Neural cell (in vitro differentiated cells): Measurements from ENCODE around the gene HS3ST3A1. TPM values are rescaled to one million over a fixed set of nuclear protein-coding genes. Genes with fewer than 3 reads are reported as not detected.

Source experiments
- H2AFZ ChIP-seq: fragments of 200-600, 300-800 bp; sonication (generic), shearing (Covaris generic); 2 replicates; pipeline ENCODE4 v1.6.0; 2014; ENCODE audit warnings: low read depth, mild to moderate bottlenecking, antibody characterized with exemption, low read length, moderate library complexity
- H3F3A ChIP-seq: fragments of 200-600 bp; shearing (Covaris generic); 2 replicates; pipeline ENCODE4 v1.6.1; 2016; ENCODE audit warnings: mild to moderate bottlenecking, moderate library complexity, mixed read lengths, antibody characterized with exemption, low read length; ENCODE audit not compliant: insufficient read depth, poor library complexity, severe bottlenecking
- H3K27ac ChIP-seq: fragments of 200-600, 300-800 bp; sonication (generic), shearing (Covaris generic); 2 replicates; pipeline ENCODE4 v1.5.1; 2014; ENCODE audit warnings: mild to moderate bottlenecking, low read length, moderate library complexity
- H3K27me3 ChIP-seq: fragments of 300-800, 200-600 bp; sonication (generic), shearing (Covaris generic); 2 replicates; pipeline ENCODE4 v1.6.0; 2014; ENCODE audit warnings: mild to moderate bottlenecking, low read depth, low read length, moderate library complexity; ENCODE audit not compliant: insufficient read depth
- H3K36me3 ChIP-seq: fragments of 300-800, 200-600 bp; sonication (generic), shearing (Covaris generic); 2 replicates; pipeline ENCODE4 v1.5.1; 2014; ENCODE audit warnings: mild to moderate bottlenecking, antibody characterized with exemption, low read length, moderate library complexity; ENCODE audit not compliant: insufficient read depth
- H3K4me2 ChIP-seq: fragments of 300-800, 200-600 bp; sonication (generic), shearing (Covaris generic); 2 replicates; pipeline ENCODE4 v1.6.0; 2014; ENCODE audit warnings: mild to moderate bottlenecking, low read length
- H3K4me3 ChIP-seq: fragments of 300-800, 200-600 bp; sonication (generic), shearing (Covaris generic); 2 replicates; pipeline ENCODE4 v1.5.1; 2014; ENCODE audit warnings: mild to moderate bottlenecking, low read length, moderate library complexity
- H3K79me2 ChIP-seq: fragments of 200-600 bp; shearing (Covaris generic); replicated peaks from 2 replicates; pipeline ENCODE4 v1.6.0; 2014; ENCODE audit warnings: mild to moderate bottlenecking, low read length, moderate library complexity; ENCODE audit not compliant: insufficient read depth
- H3K9ac ChIP-seq: fragments of 300-800, 200-600 bp; sonication (generic), shearing (Covaris generic); 2 replicates; pipeline ENCODE4 v1.6.1; 2016; ENCODE audit warnings: mild to moderate bottlenecking, low read length, mixed read lengths
- H3K9me2 ChIP-seq: fragments of 200-600 bp; shearing (Covaris generic); 2 replicates; pipeline ENCODE4 v1.6.1; 2016; ENCODE audit warnings: mild to moderate bottlenecking, low read length, mixed read lengths; ENCODE audit not compliant: insufficient read depth
- H3K9me3 ChIP-seq: fragments of 200-600, 300-800 bp; sonication (generic), shearing (Covaris generic); 2 replicates; pipeline ENCODE4 v1.6.1; 2016; ENCODE audit warnings: mild to moderate bottlenecking, mixed run types, low read length, moderate library complexity, mixed read lengths
- H4K20me1 ChIP-seq: fragments of 200-600 bp; shearing (Covaris generic); 2 replicates; pipeline ENCODE4 v1.6.1; 2016; ENCODE audit warnings: mild to moderate bottlenecking, mixed run types; ENCODE audit not compliant: insufficient read depth
- CTCF ChIP-seq: fragments of 450-650 bp; IDR thresholded peaks from 2 replicates; pipeline ENCODE4 v1.5.1; 2014; ENCODE audit warnings: antibody characterized with exemption, mild to moderate bottlenecking, moderate library complexity; ENCODE audit not compliant: poor library complexity, severe bottlenecking
- EP300 ChIP-seq: fragments of 450-650 bp; conservative IDR thresholded peaks from 2 replicates; pipeline ENCODE4 v1.6.1; 2014; ENCODE audit warnings: antibody characterized with exemption, mild to moderate bottlenecking, moderate library complexity; ENCODE audit not compliant: poor library complexity, severe bottlenecking
- EZH2 ChIP-seq: fragments of 200-600, 300-800 bp; shearing (Covaris generic), sonication (generic); IDR thresholded peaks from 2 replicates; pipeline ENCODE4 v1.6.1; 2014; ENCODE audit warnings: antibody characterized with exemption, low read length, borderline replicate concordance, mild to moderate bottlenecking; ENCODE audit not compliant: insufficient read depth, poor library complexity, severe bottlenecking
- MXI1 ChIP-seq: fragments of 450-650 bp; conservative IDR thresholded peaks from 2 replicates; pipeline ENCODE4 v1.6.1; 2014; ENCODE audit warnings: antibody characterized with exemption, mild to moderate bottlenecking; ENCODE audit not compliant: poor library complexity, severe bottlenecking
- POLR2AphosphoS5 ChIP-seq: IDR thresholded peaks from 2 replicates; pipeline ENCODE4 v1.6.1; 2012
- RAD21 ChIP-seq: fragments of 450-650 bp; conservative IDR thresholded peaks from 2 replicates; pipeline ENCODE4 v1.6.1; 2014; ENCODE audit warnings: antibody characterized with exemption, mild to moderate bottlenecking, moderate library complexity
- SMC3 ChIP-seq: fragments of 450-650 bp; conservative IDR thresholded peaks from 2 replicates; pipeline ENCODE4 v1.6.1; 2014; ENCODE audit warnings: antibody characterized with exemption, mild to moderate bottlenecking, moderate library complexity; ENCODE audit not compliant: poor library complexity
- TAF1 ChIP-seq: IDR thresholded peaks from 2 replicates; pipeline ENCODE4 v1.6.1; 2012; ENCODE audit warnings: low read depth
- polyA plus RNA-seq: library from polyadenylated mRNA; depleted of rRNA; stranded (reverse); fragments of >200 nt; gene quantifications from 2 replicates; pipeline ENCODE4 v1.2.3, GENCODE V29; 2014
- TF ChIP-seq, protein P1 (sequence below): IDR thresholded peaks from 2 replicates; pipeline ENCODE4 v1.6.1; 2012; ENCODE audit warnings: borderline replicate concordance

Gene HS3ST3A1
- polyA plus RNA-seq, 1 donor from 2014 or later: 0.56 TPM

DNA sequence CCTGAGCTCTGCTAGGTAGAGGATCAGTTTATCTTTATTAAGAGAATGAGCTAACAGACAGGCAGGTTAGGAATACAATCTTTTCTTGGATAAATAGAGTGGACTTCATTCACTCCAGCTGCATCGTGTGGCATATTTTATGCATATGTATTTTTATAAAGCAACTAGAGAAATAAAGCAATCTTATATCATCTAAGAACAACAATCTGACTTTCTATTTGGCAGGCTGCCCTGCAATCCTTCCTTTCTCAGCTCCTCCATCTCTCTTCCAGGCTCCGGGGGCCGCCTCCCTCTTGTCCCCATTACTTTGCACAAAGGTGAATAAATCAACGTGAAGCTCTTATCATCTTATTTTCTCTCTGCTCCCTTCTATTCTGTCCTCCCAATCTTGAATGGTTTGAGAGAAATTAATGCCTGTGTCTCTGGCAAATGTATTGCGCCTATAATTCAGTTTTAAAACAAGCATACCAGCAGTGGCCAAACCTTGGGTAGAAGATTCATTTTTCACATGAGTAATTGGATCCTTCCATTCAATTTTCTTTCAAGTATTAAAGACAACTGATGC, 64.5 kb downstream of the HS3ST3A1 start:
- no peaks in the 10 kb centered on the region for H3K36me3 ChIP-seq
- no peak overlapping the region for H3K4me2 ChIP-seq
- H3K27me3 ChIP-seq: no peaks in the 10 kb centered on the region
- H3K9me2 ChIP-seq: no peaks in the 10 kb centered on the region
- TF ChIP-seq POLR2AphosphoS5 (no peak), MXI1 (no peak), SMC3 (no peak), RAD21 (no peak), EP300 (no peak), CTCF (no peak), EZH2 (no peak), TAF1 (no peak)
- TF ChIP-seq, protein P1, sequence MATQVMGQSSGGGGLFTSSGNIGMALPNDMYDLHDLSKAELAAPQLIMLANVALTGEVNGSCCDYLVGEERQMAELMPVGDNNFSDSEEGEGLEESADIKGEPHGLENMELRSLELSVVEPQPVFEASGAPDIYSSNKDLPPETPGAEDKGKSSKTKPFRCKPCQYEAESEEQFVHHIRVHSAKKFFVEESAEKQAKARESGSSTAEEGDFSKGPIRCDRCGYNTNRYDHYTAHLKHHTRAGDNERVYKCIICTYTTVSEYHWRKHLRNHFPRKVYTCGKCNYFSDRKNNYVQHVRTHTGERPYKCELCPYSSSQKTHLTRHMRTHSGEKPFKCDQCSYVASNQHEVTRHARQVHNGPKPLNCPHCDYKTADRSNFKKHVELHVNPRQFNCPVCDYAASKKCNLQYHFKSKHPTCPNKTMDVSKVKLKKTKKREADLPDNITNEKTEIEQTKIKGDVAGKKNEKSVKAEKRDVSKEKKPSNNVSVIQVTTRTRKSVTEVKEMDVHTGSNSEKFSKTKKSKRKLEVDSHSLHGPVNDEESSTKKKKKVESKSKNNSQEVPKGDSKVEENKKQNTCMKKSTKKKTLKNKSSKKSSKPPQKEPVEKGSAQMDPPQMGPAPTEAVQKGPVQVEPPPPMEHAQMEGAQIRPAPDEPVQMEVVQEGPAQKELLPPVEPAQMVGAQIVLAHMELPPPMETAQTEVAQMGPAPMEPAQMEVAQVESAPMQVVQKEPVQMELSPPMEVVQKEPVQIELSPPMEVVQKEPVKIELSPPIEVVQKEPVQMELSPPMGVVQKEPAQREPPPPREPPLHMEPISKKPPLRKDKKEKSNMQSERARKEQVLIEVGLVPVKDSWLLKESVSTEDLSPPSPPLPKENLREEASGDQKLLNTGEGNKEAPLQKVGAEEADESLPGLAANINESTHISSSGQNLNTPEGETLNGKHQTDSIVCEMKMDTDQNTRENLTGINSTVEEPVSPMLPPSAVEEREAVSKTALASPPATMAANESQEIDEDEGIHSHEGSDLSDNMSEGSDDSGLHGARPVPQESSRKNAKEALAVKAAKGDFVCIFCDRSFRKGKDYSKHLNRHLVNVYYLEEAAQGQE: no peak
- no peak overlapping the region for H2AFZ ChIP-seq
- H3K27ac ChIP-seq: no peak overlapping the region
- no peaks in the 10 kb centered on the region for H3F3A ChIP-seq
- no peak overlapping the region for H3K9ac ChIP-seq
- no peaks in the 10 kb centered on the region for H4K20me1 ChIP-seq
- no peaks in the 10 kb centered on the region for H3K9me3 ChIP-seq
- no peak overlapping the region for H3K4me3 ChIP-seq
- no peaks in the 10 kb centered on the region for H3K79me2 ChIP-seq

GRCh38 chr17:13534946-13535345, 66.8 kb downstream of the HS3ST3A1 start:
- Histone ChIP-seq H3K79me2 (no peaks in the 10 kb centered on the region), H3K4me3 (no peak overlapping the region)
- no peak for TF ChIP-seq SMC3
- no peak for TF ChIP-seq POLR2AphosphoS5
- TF ChIP-seq EZH2: no peak
- TF ChIP-seq, protein P1: no peak
- no peak for TF ChIP-seq TAF1
- no peak for TF ChIP-seq EP300
- TF ChIP-seq CTCF: no peak
- no peak for TF ChIP-seq MXI1

More at GRCh38 chr17:13534946-13535345, 66.8 kb downstream of the HS3ST3A1 start:
- Histone ChIP-seq H3K9me2 (no peaks in the 10 kb centered on the region), H2AFZ (no peak overlapping the region), H4K20me1 (no peaks in the 10 kb centered on the region), H3K27me3 (no peaks in the 10 kb centered on the region), H3K4me2 (no peak overlapping the region), H3F3A (no peaks in the 10 kb centered on the region), H3K9ac (no peak overlapping the region), H3K27ac (no peak overlapping the region), H3K9me3 (no peaks in the 10 kb centered on the region), H3K36me3 (no peaks in the 10 kb centered on the region)
